Left renal pelvis (tissue), 4 donors: ENCODE results near the gene PRSS3. TPM values are rescaled to one million over a fixed set of nuclear protein-coding genes. Genes with fewer than 3 reads are reported as not detected.

Experiments
- polyA plus RNA-seq, 4 donors: library from polyadenylated mRNA; unstranded; fragments of 120-200 nt; gene quantifications; one replicate each; pipeline ENCODE4 v1.2.1, GENCODE V29; 2013; ENCODE audit not compliant: insufficient read length in 4 of 4

The PRSS3 gene
- polyA plus RNA-seq, 4 donors = 0.37 to 2.4 (median 1.3) TPM

Other genes with a start within 250 kb of the PRSS3 start
- 10 to 100 TPM; 58.5 to 74.0 (median 64.9) TPM for gene UBE2R2, start 21.6 kb downstream of the PRSS3 start, polyA plus RNA-seq